HG03095 (cell line): ENCODE data around the gene SMAD1.
"Not testable (repeated sequence)": the region's sequence is repeated elsewhere in the genome, so short reads cannot be mapped to it uniquely, and the experiment has no call there.

Experiments
- ATAC-seq: cut with Tn5 transposase; IDR thresholded peaks from one replicate; pipeline ENCODE4 v1.9.1; 2021; ENCODE audit warnings: moderate library complexity; ENCODE audit not compliant: unreplicated experiment

SMAD1 gene

DNA sequence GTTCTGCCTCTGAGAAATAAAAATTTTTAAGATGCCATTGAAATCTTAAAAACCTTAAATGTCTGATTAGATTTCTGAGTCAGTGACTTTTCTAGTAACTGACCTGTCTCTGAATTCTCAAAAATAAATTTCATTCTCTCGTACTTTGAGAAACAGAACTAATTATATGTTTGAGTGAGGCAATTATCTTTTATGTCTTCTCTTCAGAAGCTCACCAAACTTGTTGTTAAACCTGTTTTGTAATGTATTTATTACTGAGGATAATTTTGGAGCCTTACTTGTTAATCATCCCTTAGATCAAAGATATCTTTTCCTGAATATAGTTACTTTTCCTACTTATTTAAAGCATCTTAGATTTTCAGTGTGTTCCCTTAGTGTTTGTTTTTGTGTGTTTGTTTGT, 73.0 kb downstream of the SMAD1 start:
- ATAC-seq: no peak

DNA sequence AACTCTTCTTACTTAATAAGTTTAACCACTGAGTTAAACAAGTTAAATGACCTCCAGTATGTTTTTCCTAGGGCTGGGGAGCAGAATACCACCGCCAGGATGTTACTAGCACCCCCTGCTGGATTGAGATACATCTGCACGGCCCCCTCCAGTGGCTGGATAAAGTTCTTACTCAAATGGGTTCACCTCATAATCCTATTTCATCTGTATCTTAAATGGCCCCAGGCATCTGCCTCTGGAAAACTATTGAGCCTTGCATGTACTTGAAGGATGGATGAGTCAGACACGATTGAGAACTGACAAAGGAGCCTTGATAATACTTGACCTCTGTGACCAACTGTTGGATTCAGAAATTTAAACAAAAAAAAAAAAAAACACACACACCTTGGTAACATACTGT, 76.1 kb downstream of the SMAD1 start:
- ATAC-seq: peak; percentile 92

DNA sequence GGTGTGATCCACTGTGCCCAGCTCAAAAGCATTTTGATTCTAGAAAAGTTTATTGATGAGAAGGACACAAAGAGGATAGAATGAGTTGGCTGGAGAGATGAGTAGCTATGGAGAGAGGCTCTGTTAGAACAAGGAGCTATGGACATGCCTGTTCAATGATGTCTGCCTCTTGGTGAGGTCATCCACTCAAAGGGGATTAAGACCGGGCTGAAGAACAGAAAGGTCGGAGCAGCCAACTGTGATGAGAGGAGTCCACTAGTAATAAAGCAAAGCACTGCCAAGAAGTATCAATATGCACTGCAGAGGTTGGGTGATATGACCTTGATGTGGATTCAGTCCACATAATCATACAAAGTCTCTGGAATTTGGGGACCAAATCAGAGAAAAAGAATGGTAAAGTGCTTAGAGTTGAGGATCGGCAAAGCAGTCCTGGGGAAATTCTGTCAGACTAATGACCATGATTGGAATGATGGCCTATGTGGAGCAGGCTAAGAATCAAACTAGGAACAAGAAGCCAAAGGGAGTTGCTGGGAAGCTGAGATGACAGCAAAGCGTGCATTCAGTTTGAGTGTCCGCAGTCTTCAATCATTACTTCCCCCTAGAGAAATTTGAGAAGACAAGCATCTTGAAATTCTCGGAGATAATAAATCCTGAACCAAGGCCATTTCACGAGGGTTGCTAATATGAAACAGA, 81.8 kb downstream of the SMAD1 start:
- ATAC-seq: no peak

DNA sequence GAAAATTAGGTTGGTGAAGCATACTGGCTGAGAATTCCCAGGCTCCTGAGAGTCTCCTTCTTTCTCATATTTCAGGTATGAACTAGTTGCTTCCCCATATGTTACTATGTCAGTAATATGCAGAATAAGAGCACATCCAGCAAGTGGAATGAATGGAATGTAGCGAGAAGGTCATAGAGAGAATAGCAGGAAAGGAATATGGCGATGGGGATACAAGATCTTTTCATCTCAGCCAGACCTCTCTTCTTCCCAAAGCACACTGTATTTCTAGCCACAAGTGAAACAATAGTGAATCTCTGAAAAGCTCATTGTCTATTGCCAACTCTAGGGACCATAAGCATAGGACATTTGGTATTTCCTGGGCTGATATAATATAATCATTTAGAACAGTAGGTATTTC, 82.9 kb downstream of the SMAD1 start:
- ATAC-seq: no peak

DNA sequence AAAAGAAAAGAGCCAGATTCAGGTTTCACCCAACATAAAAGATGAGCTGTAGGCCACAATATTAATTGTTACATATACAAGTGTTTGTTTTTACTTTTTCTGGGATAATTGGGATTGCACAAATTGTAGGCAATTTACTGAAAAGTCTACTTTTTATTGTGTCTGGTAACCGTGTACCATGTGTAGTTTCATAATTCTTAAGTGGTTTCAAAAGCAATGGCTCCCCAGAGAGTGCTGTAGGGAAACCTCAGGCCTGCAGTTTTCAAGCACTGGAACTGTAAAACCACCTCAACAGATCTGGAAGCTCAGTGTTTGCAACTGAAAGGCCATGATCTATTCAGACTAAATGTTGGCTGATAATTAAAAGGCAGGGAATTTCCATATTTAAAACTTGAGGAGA, 83.7 kb downstream of the SMAD1 start:
- no peak for ATAC-seq

DNA sequence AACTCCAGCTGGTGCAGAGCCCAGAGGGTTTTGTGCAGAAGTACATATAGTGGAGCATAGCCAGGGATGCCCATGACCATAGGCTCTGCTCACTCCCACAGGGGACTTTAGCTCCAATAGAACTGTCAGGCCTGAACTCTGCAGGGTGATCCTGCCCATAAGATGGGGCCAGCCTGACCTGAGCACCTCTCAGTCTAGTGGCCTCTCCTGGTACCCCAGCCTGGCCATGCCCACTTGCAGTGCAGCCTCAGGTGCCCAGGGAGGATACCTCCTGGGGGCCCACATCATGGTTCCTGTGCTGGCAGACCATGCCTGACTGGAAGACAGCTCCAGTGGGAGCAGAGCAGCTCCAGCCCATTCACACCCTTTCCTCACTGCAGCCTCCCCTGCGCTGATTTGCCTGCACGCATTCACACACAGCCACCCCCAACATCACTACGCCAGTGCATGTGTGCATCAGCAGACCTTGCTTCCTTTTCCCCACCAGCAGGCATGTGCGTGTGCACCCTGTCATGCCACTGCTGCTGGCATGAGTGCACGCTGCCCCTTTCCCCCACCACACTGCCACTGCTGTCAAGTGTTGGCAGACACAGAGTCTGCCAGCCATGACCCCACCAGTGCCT, 84.5 kb downstream of the SMAD1 start:
- no peak for ATAC-seq

DNA sequence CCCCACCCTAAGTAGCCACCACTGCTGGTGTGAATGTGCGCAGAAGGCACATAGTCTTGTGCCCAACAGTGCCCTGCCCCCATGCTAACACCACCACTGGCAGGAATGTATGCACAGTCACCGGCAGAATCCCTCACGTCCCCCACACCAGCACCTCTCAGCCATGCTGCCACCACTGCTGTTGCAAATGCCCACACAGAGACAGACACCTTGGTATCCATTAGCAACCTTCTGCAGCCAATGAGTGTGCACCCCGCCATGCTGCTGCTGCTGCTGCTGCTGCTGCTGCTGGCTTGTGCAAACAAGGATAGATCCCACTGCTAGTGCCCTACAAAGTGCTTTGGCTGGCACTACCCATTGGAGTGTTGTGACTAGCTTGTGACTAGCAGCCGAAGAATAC, 85.1 kb downstream of the SMAD1 start:
- no peak for ATAC-seq

DNA sequence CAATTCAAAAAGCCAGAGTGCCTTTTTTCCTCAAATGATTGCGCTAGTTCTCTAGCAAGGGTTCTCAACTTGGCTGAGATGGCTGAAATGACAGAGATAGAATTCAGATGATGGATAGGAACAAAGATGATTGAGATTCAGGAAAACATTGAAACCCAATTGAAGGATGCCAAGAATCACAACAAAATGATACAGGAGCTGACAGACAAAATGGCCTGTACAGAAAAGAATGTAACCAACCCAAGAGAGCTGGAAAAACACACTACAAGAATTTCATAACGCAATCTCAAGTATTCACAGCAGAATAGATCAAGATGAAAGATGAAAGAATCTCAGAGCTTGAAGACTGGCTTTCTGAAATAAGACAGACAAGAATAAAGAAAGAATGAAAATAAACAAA, 85.9 kb downstream of the SMAD1 start:
- ATAC-seq: no peak

DNA sequence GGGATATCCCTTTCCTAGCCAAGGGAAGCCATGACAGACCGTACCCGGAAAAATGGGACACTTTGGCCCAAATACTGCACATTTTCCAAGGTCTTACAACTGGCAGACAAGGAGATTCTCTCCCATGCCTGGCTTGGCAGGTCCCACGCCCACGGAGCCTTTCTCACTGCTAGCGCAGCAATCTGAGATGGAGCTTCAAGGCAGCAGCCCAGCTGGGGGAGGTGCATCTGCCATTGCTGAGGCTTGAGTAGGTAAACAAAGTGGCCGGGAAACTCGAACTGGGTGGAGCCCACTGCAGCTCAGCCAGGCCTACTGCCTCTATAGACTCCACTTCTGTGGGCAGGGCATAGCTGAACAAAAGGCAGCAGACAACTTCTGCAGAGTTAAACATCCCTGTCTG, 92.9 kb downstream of the SMAD1 start:
- ATAC-seq: not testable (repeated sequence)

DNA sequence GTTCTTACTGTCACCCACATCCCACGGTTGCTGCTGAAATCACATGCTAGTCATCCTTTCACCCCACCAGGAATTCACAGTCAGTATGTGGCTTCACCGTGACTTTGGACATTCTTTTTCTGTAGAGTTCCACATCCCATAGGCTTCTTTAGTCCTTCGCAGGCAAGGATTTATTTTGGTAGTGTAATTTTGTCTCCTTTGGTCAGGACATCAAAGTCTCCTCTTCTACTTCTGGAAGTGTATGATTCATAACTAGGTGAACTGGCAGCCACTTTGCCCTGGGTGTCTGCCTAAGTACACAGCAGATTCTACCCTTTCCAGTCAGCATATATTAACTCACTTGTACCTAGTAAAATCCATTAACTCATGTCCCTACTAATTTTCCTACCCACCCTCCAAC, 99.3 kb downstream of the SMAD1 start:
- no peak for ATAC-seq

DNA sequence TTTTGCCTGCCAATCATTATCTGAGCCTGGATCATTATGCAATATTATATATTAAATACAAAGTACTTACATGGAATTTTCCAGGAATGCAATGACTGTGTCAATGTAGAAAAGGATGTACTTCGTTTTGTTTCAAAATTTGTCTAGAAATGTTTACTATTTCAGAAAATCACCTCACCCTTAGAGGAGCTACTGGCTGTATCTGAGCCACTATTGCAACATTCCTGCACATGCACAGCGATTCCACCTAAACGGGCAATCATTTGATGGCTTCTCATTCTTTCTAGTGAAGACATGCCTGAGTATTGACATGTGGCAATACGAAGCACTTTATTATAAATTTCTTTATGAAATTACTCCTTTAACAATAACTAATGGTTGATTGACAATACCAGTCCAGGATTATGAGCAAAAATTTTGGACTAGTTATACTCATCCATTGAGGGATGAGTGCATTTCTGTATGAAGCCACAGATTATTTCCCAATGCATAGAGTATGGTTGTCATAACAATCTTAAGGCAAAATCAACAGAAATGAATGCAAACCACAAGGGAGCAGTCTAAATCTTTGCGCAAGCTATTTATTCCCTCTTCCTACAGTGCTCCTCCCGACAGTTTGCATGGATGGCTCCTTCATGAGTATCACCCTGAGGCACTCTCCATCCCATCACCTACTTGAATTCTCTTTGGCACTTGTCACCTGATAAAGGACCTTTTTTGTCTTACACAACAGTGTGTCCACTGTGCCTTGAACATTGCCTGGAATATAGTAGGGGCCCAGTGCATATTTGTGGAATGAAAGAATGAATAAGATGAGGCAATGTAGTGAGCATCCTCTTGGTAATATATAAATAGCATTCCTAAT, 101.8 kb downstream of the SMAD1 start:
- no peak for ATAC-seq

DNA sequence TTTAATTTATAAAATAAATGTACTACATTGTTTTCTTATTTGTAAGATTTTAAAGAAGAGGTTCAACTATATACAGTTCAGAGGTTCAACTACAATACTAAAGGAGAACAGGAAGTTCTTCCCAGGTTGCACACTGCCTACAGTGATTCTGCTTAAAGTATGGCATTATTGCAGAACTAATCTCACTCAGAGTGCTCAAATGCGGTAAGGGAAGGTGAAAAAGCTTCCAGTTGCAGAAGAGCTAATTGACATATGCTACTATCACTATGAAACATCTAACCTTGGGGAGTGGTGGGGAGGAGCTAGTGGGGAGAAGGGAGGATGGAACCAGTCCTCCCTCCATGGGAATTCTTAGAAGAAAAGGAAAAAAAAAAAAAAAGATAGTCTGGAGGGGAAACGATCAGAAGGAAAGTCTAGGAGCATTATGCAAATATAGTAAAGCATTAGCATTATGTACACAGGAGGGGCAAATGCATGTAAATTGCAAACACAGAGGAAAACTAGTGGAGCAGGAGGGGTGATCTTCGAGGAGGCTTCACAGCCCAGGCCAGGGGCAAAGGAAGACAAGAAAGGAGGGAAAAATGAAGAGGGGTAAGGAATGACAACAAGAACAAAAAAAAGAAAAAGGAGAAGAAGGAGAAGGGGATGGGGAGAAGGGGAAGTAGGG, 105.6 kb downstream of the SMAD1 start:
- ATAC-seq: no peak

DNA sequence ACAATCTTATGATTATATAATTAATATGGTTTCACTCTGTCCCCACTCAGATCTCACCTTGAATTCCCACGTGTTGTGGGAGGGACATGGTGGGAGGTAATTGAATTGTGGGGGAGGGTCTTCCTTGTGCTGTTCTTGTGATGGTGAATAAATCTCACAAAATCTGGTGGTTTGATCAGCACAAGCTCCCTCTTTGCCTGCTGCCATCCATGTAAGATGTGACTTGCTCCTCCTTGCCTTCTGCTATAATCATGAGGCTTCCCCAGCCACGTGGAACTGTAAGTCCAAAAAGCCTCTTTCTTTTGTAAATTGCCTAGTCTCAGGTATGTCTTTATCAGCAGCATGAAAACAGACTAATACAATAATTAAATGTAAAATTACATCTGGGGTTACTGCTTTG, 107.7 kb downstream of the SMAD1 start:
- not testable (repeated sequence) for ATAC-seq

DNA sequence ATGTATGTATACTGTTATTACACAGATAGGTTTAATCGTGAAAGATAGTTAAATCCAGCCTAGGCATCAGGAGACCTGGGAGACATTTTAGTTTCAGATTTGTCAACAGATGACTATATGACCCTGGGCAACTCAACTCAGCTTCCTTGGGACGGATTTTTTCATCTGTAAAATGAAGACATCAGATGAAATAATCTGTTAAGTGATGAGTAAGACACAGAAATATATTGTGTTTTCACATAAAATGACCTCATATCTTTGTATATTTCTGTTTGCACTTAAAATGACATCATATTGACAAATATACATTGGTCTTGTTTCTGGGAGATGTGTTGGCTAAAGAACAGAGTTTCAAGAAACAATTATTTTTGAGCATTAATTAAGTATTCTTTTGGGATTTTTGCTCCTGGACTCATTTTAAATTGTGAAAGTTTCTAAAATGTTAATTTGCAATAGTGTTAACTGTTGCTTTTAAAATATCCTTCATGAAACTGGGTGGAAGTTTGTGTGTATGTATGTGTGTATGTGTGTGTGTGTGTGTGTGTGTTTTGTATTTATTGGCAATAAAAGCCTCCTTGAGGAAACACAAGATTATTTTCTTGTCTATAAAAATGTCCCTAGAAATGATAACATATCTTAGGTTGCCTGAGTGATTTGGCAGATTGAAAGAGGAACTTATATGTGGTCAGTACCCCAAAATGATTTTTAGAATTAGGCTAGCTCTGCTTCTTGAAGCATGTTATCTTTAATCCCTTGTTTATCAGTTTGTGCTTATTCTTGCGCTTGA, 108.5 kb downstream of the SMAD1 start:
- ATAC-seq: no peak

DNA sequence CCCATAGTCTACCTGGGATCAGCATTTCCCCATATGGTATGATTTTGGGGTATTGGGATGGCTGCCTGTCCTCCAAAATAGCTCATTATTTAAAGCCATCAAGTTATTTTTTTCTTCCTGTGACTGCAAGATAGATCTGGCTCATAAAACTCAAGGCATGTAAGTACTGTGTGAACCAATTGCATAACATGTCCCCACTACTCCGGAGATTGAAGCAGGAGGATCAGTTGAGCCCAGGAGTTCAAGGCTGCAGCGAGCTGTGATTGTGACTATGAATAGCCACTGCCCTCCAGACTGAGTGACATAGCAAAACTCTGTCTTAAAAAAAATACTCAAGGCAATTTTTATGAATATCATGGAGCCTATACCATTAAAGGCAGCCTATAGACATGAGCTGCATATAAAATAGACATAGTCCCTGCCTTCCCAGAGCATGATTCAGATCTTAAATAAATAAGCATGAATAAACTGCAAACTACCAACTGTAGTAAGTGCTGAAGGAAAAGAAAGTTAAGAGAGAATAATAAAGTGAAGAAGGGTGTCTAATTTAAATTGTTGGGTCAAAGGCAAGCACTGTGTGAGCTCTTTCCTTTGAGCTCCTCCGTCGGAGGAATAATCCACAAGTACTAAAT, 120.6 kb downstream of the SMAD1 start:
- no peak for ATAC-seq

DNA sequence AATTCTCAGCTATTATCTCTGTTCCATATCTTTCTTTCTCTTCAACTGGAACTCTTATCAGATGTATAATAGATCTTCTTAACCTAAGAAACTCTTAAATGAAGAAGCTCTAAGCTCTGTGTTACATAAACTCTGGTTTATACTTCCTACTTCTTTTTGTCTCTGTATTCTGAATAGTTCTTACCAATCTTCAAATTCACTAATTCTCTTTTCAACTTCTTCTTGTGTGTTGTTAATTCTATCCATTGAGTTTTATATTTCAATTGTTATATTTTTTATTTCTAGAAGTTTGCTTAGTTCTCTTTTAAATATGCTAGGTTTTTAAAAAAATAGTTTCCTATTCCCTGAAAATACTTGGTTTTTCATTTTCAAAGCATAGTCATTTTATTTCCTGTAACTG, 124.3 kb downstream of the SMAD1 start:
- no peak for ATAC-seq
